ENCODE results near the gene THOP1.

THOP1 gene
- long read RNA-seq, donor 1, full-length matches to known transcripts = 5 of 15 reads
- long read RNA-seq, donor 1, partial matches to known transcripts = 10 of 15 reads
- long read RNA-seq, donor 1, other reads (novel, unspliced or antisense) = 0 of 15 reads
- long read RNA-seq, donor 2, full-length matches to known transcripts = 4 of 4 reads
- long read RNA-seq, donor 2, partial matches to known transcripts = 0 of 4 reads
- long read RNA-seq, donor 2, other reads (novel, unspliced or antisense) = 0 of 4 reads
- long read RNA-seq, donor 3, full-length matches to known transcripts = 1 of 1 reads
- long read RNA-seq, donor 3, partial matches to known transcripts = 0 of 1 reads
- long read RNA-seq, donor 3, other reads (novel, unspliced or antisense) = 0 of 1 reads
- long read RNA-seq, donor 4, partial matches to known transcripts = 35 of 37 reads
- long read RNA-seq, donor 4, other reads (novel, unspliced or antisense) = 0 of 37 reads
- long read RNA-seq, donor 5, full-length matches to known transcripts = 4 of 4 reads
- long read RNA-seq, donor 5, partial matches to known transcripts = 0 of 4 reads
- long read RNA-seq, donor 5, other reads (novel, unspliced or antisense) = 0 of 4 reads
- long read RNA-seq, donor 6, full-length matches to known transcripts = 11 of 11 reads
- long read RNA-seq, donor 6, partial matches to known transcripts = 0 of 11 reads
- long read RNA-seq, donor 6, other reads (novel, unspliced or antisense) = 0 of 11 reads
- long read RNA-seq, donor 7 = 0 reads
- long read RNA-seq, donor 8, full-length matches to known transcripts = 2 of 2 reads
- long read RNA-seq, donor 8, partial matches to known transcripts = 0 of 2 reads
- long read RNA-seq, donor 8, other reads (novel, unspliced or antisense) = 0 of 2 reads

DNA sequence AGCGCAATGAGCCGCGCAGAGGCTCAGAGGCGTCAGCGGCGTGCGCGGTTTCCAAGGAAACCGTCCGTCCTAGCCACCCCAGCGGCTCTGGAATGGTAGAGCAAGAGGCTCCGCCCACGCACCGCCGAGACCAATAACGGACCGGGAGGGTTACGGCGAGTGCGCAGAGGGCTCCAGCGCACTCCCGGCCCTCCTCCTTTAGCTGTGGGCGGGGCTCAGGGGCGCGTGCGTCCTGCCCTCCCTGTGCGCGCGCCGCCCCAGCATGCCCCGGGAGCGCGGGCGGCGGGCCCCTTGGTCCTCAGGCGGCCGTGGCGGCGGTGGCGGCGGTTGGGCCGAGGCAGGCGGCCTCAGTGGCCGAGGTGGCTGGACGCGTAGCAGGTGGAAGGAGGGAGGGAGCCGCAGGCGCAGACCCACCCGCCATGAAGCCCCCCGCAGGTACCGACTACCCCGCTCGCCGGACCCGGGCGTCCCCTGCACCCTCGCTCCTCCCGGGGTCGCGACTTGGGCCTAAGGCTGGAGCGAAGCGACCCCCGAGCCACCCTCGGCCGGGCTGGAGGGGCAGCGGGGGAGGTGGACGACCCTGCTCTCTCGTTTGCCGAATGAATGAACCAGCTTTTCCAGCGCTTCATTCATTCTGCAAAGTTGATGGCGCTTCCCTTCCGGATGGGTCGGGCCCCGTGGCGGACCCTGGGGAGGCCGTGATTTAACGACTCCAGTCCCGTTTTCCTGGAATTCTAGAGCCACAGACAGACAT lies at the start of gene THOP1:
THOP1 (plus strand) TSS at position 260 of the 754 bp plus-strand sequence; CDS start at position 420, 160 bp downstream.
- peak; percentile 87 for DNase-seq

DNA sequence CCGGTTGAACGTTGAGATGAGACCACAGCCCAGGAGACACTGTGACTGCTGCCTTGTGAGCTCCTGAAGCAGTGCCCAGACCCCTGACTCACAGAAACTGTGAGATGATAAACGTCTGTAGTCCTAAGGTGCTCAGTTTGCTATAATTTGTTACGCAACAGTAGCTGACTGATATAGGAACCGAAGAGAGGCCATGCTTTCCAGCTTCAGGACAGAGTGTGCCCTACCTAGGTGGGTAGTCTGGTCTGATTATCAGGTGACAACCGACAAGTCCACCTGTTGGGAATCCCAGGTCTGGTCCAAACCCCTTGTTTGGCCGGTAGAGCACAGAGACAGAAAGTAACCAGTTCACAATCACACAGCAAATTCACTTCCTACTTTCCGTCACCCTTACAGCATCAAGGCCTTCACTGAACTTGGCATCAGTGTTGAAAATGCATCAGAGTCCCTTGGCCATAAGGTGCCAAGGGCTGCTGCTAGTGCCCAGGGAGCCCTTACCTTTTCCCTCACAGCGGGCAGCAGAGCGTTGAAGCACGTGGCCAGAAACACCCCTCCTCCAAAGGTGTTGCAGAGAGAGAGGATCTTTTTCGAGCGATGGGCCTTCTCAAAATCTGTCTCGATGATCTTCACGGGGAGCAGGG lies 48.6 kb upstream of the THOP1 start:
- DNase-seq = no peak

DNA sequence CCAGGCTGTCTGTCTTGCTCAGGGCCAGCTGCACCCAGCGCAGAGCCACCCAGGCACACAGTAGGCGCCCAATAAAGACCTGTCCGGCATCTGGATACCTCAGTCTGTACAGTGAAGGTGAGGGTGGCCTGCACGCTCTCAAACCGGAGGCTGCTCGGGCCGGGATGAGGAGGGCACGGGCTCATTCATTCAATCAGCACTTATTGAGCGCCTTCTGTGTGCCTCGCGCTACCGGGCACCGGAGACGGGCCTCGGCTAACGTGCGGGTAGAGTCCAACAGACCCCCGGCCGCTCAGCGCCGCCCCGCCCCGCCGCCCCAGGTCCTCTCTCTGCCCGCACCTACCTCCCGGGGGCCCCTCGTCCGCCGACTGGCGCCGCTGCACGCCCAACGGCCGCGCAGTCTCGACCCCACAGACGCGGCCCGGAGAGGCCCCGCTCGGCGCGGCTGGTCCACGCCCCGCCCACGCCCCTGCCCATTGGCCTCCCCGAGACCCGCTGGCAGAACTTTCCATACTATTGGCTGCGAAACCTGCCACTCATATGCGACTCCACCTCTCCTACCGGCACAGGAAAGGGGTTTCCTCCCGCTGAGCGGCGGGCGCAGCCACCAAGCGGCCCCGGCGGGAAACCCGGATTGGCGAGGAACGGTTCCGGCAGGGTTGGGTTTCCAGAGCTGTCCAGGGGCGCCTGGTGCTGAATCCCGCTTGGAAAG lies 45.5 kb upstream of the THOP1 start, which contains the start of gene SLC39A3:
SLC39A3 (minus strand) TSS at position 416 of the 712 bp plus-strand sequence. CDS start 2,760 bp downstream, outside the sequence.
- peak; percentile 85 for DNase-seq

DNA sequence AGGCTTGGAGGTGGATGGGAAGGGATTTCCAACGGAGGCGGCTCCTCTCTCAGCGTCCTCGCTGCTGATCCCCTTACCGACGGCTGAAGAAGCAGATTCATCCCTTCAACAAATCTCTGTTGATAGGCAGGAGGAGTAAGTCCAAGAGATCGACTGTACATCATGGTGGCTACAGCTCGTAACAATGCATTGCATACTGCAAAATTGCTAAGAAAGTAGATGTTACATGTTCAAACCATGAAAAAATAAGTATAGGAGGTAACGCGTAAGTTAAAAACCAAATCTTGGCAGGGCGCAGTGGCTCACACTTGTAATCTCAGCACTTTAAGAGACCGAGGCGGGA lies 45.0 kb upstream of the THOP1 start:
- no peak for DNase-seq

DNA sequence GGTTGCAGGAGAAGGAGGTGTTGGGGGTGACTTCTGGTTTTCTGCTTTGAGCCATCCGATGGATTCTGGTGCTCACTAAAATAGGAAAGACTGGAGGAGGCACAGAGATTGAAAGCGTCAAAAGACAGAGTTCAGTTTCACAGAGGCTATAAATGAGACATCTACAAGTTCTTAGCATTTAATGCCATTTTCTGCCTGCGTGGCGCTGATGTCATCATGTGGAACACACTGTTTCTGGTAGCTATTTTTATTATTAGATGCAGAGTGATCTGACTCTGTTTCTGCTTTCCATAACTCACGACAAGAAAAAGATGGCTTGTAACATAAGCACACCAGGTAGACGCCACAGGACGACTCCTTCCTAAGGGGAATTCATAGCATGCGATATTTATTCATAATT lies 42.2 kb upstream of the THOP1 start:
- no peak for DNase-seq

DNA sequence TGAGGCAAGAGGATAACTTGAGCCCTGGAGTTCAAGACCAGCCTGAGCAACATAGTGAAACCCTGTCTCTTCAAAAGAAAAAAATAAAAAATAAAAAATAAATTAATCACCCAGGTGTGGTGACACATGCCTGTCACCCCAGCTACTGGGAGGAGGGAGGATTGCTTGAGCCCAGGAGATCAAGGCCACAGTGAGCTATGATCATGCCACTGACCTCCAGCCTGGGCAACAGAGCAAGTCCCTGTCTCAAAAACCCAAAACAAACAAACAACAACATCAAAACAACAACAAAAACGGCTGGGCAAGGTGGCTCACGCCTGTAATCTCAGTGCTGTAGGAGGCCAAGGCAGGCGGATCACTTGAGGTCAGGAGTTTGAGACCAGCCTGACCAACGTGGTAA lies 41.2 kb upstream of the THOP1 start:
- DNase-seq = no peak

DNA sequence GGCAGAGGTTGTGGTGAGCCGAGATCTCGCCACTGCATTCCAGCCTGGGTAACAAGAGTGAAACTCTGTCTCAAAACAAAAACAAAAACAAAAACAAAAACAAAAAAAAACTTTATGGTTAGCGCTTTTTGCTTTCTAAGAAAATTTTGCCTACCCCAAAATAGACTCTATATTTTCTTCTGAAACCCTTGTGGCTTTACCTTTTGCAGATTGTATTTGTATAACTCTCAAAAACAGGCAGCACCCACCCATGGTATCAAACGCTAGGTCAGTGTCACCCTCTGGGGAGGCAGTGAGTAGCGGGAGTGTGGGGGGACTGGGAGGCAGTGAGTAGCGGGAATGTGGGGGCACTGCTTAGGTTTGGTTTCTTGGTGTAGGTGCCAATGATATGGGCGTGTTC lies 38.0 kb upstream of the THOP1 start:
- DNase-seq = no peak

DNA sequence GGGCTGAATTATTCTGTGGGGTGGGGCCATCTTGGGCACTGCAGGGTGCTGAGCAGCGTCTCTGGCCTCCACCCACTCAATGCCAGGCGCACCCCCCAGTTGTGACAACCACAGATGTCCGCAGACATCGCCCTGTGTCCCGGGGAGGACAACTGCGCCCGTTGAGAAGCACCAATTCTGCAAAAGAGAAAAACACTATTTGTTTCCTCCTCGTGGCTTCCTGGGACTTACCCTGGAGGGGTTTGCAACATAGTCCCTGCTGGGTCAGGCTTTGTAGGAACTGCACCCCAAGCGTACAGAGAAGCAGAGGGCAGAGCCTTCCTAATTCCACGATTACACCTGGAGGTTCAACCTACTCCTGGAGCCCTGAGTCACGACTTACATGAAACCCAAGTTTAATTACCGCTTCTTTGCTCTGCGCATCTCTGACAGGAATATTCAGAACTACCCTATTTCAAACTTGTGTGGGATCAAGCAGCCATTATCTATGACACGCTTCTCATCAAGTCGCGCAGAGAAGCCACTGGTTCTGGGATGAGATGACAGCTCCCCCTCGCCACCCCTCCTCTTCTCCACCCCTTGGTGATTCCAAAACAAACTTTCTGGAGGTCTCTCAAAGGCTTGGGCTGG lies 34.4 kb upstream of the THOP1 start:
- no peak for DNase-seq

DNA sequence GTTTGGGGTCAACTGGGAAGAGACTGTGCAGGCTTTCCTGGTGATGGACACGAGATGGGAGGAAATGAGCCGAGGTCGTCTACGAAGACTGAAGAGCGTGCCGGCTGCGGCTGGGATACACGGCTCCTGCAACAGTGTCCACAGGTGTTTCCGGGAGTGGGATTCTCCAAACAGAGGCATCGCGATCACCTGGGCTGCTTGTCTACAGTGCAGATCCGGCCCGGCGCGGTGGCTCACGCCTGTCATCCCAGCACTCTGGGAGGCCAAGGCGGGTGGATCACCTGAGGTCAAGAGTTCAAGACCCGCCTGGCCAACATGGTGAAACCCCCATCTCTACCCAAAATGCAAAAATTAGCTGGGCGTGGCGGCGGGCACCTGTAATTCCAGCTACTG lies 33.9 kb upstream of the THOP1 start:
- no peak for DNase-seq

DNA sequence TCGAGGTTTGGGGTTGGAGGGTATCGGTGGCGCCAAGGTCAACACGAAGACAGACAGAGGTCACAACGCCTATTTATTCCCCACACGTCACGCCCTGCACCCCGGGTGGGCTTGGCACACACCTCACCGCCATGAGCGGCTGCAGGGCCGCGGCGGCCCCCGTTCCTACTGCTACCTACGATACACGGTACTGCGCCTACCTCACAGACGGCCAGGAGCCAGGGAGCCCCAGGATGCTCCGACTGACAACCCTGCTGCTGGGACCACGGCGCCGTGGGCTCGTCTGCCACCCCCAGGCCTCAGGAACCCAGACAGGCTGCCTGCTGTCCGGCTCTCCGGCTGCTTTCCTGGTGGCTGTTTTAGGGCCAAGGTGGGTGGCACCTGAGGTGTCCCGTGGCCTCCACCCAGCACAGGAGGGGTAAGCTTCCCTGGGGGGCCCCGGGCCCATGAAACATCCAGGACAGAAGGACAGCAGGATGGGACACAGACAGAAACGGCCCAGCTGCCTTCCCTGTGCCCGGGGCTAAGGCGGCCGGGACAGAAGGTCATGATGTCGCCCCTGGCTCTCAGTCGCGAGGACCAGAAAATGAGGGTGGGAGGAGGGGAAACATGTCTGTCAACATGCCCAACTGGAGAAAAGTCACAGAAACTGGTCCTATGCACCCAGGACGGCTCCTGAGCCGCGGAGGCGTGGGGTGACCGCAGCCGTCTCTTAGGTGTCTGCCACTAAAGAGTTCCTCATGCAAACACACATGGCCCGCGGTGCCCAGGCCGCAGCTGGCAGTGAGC lies 30.4 kb upstream of the THOP1 start:
- DNase-seq = no peak

DNA sequence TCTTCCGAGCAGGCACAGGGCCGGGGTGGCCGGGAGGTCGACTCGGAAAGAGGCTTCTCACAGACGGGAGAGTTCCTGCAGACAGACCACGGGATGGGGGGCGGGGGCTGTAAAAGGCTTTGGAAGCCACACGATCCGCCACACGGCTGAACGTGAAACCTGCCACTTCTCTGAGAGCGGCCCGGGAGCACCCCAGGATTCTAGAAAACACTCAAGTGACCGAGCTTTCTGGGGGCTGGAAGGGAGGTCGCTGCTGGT lies 29.9 kb upstream of the THOP1 start:
- DNase-seq = no peak

DNA sequence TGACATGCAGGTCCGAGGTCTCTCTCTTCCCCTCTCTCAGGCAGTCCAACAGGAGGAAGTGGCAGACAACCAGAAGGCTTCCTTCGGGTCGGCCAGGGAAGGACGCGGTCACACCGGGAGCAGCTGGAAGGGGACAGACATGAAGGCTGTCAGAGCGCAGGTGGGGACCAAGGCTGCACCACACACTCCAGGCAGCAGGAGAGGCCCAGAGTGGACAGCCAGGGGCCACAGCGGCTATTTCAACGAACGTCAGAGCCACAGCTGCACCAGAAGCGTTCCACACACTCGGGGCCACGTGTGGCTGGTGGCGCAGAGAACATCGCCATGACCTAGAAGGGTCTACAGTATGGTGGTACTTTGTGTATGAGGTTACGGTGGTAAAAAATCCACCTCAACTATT lies 29.5 kb upstream of the THOP1 start:
- DNase-seq = no peak

DNA sequence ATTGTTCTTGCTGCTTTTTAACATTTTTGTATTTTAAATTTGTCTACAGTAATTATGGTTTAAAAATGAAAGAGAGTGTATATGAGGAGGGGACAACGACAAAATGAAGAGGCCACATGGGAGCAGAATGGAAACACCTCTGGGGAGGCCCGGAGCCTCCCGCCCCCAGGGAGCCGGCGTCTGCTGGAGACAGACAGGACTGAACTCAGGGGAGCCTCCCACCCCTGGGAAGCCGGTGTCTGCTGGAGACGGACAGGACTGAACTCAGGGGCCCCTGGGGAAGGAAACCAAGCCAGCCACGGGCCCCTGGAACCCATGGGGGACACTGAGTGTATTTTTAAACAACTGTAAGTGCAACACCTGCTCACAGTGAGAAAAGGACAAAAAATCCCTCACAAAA lies 28.8 kb upstream of the THOP1 start:
- no peak for DNase-seq

DNA sequence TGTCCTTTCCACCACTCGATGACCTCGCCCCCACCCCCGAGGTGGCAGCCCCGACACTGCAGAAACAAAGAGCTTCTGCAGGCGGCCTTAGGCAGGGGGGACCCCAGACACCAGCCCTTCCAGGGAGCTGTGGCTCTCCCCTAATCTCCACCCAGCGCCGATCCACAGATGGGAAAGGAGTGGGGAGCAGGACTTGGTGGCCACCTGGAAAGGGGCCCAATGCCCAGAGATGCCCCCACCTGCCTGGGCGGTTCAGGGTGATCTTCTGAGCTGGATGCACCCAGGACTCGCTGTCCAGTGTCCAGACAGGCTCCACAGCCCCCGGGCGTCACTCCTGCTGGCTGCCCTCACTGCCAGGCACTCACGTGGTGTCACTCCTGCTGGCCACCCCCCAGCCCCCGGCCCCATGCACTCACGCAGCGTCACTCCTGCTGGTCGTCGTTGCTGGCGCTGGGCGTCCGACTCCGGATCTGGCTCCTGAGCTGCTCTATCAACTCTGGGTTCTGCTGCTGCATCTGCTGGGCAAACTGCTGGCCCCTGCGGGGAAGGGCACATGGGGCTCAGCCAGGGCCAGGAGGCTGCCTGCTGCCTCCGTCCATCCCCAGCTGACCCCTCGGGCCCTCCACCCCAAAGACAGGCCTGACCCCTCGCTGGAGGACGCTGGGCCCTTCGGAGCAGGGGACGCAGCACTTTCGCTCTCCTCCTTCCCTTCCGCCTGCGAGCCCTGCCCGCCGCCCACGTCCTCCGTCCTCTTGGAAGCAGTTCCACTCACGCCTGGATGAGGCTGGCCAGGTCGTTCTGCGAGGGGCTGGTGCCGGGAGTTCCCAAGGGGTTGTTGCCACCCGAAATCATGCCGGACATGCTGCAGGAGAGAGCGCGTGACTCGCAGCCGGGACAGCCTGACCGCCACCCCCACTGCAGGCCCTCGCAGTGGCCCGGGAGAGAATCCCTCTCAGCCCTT lies 28.1 kb upstream of the THOP1 start:
- no peak for DNase-seq

DNA sequence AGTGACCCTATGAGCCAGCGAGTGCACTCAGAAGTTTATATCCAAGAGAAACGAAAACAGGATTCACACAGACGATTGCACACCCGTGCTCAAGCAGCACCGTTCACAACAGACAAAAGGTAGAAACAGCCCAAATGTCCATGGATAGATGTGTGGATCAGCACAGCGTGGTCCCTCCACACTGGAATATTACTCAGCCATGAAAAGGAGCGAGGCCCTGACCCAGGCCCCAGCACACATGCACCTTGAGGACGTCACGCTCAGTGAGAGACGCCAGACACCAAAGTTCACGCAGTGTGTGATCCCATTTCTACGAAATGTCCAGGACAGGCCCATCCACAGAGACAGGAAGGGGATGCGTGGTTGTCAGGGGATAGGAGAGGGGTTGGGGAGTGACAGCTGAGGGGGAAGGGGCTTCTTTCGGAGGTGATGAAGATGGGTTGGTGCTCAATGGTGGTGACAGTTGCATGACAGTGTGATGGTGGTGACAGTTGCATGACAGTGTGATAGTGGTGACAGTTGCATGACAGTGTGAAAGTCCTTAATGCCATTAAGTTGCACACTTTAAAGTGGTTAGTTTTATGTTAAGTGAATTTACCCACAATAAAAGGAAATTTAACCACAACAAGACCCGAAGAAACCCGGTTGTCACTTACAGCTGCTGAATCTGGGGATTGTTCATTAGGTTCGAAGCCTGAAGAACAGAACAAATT lies 26.5 kb upstream of the THOP1 start:
- no peak for DNase-seq

DNA sequence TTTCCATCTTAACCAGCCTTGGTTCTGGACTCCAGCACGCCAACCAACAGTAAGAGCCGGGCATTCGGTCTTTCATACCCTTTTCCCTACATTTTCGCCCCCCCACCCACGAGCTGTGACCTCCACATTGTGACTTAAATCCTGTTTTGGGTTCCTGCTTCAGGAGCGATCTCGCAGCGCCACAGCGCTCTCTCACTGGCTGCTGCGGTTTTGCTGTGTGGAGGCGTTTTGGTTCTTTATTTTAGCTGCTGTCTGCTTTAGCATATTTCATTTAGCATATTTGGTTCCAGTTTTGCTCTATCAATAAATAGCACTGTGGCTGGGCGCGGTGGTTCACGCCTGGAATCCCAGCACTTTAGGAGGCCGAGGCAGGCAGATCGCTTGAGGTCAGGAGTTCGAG lies 25.9 kb upstream of the THOP1 start:
- no peak for DNase-seq

DNA sequence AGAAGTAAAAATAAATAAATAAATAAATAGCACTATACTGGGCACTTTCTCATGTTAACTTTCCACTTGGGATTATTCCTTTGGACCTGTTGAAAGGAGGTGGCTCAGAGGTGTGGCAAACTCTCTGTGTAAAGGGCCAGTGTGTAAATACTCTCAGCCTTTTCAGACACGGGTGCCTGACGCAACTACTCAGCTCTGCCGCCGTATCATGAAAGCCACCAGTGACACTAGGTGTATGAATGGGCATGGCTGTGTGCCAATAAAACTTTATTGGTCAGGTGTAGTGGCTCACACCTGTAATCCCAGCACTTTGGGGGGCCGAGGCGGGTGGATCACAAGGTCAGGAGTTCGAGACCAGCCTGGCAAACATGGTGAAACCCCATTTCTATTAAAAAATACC lies 25.3 kb upstream of the THOP1 start:
- no peak for DNase-seq

DNA sequence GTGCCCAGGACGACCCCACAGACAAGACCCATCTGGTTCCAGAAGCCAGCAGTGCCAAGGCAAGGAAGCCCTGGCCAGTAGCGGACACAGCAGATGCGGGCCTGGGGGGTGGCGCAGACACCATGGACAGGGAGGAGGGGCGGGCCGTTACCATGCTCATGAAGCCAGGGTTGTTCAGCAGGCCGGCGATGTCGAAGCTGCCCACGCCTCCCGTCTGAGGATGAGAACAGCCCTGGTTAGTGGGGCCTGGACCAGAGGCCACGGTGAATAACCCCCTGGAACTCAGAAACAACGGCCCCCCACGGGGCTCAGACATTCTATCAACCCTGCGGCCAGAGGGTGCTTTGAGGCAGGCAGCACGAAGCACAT lies 24.0 kb upstream of the THOP1 start:
- no peak for DNase-seq

All from right kidney (tissue), 9 donors.